HepG2 (cell line): ENCODE measurements around the gene ZCCHC18. TPM values are rescaled to one million over a fixed set of nuclear protein-coding genes. Genes with fewer than 3 reads are reported as not detected.
A peak's percentile ranks its signal among the peaks of the same experiment; 100 is the strongest.

Source experiments
- ATRX ChIP-seq: sonication (generic); formaldehyde crosslinking; IDR thresholded peaks from 2 replicates; pipeline ENCODE4 v1.4.0; 2020; ENCODE audit warnings: missing genetic modification reagents, borderline replicate concordance
- CTCF ChIP-seq: sonication (generic); formaldehyde crosslinking; IDR thresholded peaks from 2 replicates; pipeline ENCODE4 v1.5.0; 2020; ENCODE audit warnings: mild to moderate bottlenecking, missing genetic modification reagents, moderate library complexity
- DMAP1 ChIP-seq: IDR thresholded peaks from 2 replicates; pipeline ENCODE4 v1.6.1; 2016
- FOXJ3 ChIP-seq: sonication (generic); formaldehyde crosslinking; IDR thresholded peaks from 2 replicates; pipeline ENCODE4 v1.4.0; 2020; ENCODE audit warnings: missing genetic modification reagents, mild to moderate bottlenecking, borderline replicate concordance
- FOXP1 ChIP-seq, 2 experiments: fragments of 450-650 bp in 1 of 2; IDR thresholded peaks; 2 replicates each; pipeline ENCODE4 v1.6.1; 2017 to 2018; ENCODE audit warnings: antibody characterized with exemption in 1 of 2
- HMGXB4 ChIP-seq, 2 experiments: sonication (generic) in 1 of 2; formaldehyde crosslinking in 1 of 2; IDR thresholded peaks; 2 replicates each; pipeline versions ENCODE4 v1.4.0 to v1.6.1; 2018 to 2020; ENCODE audit warnings: missing genetic modification reagents in 2 of 2, borderline replicate concordance in 1 of 2, low read depth in 1 of 2, mild to moderate bottlenecking in 1 of 2, missing biosample characterization in 1 of 2
- NR2F6 ChIP-seq, 2 experiments: IDR thresholded peaks; 2 replicates each; pipeline ENCODE4 v1.6.1; 2016; ENCODE audit warnings: antibody characterized with exemption in 1 of 2, mild to moderate bottlenecking in 1 of 2
- SKI ChIP-seq: fragments of 450-650 bp; IDR thresholded peaks from one replicate; pipeline ENCODE4 v1.6.1; 2018; ENCODE audit warnings: mild to moderate bottlenecking; ENCODE audit not compliant: partially characterized antibody
- SP1 ChIP-seq, 2 experiments: fragments of 450-650 bp in 1 of 2; sonication (generic) in 1 of 2; formaldehyde crosslinking in 1 of 2; IDR thresholded peaks; 2 replicates each; pipeline versions ENCODE4 v1.4.0 to v1.6.1; 2016 to 2020; ENCODE audit warnings: missing genetic modification reagents in 1 of 2
- SPEN ChIP-seq: sonication (generic); formaldehyde crosslinking; IDR thresholded peaks from 2 replicates; pipeline ENCODE4 v1.5.1; 2020; ENCODE audit warnings: low read depth, mild to moderate bottlenecking, missing genetic modification reagents
- ZNF501 ChIP-seq: sonication (generic); formaldehyde crosslinking; IDR thresholded peaks from 2 replicates; pipeline ENCODE4 v1.5.1; 2020; ENCODE audit warnings: mild to moderate bottlenecking, moderate library complexity, missing genetic modification reagents
- ZSCAN21 ChIP-seq: sonication (generic); formaldehyde crosslinking; IDR thresholded peaks from 2 replicates; pipeline ENCODE4 v1.8.0; 2022; ENCODE audit warnings: mild to moderate bottlenecking, missing genetic modification reagents, moderate library complexity, borderline replicate concordance
- polyA plus RNA-seq, 8 experiments: library from polyadenylated mRNA; depleted of rRNA in 3 of 8; stranded (reverse) in 7 of 8; unstranded in 1 of 8; fragments of >200 nt; fragmentation: Illumina TruSeq in 4 of 8; extraction: Trizol in 4 of 8; gene quantifications; 2 replicates each; pipeline versions ENCODE4 v1.2.1 to v1.2.3, GENCODE V29; 2011 to 2016; ENCODE audit warnings: low read depth in 4 of 8, missing spikeins in 1 of 8, mixed read lengths in 1 of 8; ENCODE audit not compliant: insufficient read depth in 1 of 8
- total RNA-seq, 5 experiments: library from RNA; depleted of rRNA; stranded (reverse); fragments of >200 nt; fragmentation: Illumina TruSeq; extraction: Trizol; gene quantifications; 2 replicates each; pipeline ENCODE4 v1.2.3, GENCODE V29; 2016; ENCODE audit warnings: low read depth in 1 of 5
- TF ChIP-seq, protein P1 (sequence below), 2 experiments: sonication (generic) in 1 of 2; formaldehyde crosslinking in 1 of 2; IDR thresholded peaks; 2 replicates each; pipeline versions ENCODE4 v1.6.1 to v1.9.0; 2014 to 2022; ENCODE audit warnings: antibody characterized with exemption in 1 of 2, borderline replicate concordance in 1 of 2, inconsistent platforms in 1 of 2, low read depth in 1 of 2, missing genetic modification reagents in 1 of 2
- TF ChIP-seq, protein P2 (sequence below): sonication (generic); formaldehyde crosslinking; IDR thresholded peaks from 2 replicates; pipeline ENCODE4 v1.9.0; 2022; ENCODE audit warnings: missing genetic modification reagents, mild to moderate bottlenecking, borderline replicate concordance

The ZCCHC18 gene
- total and polyA plus RNA-seq, 2 of the 13 experiments (the other 11 are each of a cell fraction or from before 2014, with no cell fraction given): 0.18 to 0.33 TPM

DNA sequence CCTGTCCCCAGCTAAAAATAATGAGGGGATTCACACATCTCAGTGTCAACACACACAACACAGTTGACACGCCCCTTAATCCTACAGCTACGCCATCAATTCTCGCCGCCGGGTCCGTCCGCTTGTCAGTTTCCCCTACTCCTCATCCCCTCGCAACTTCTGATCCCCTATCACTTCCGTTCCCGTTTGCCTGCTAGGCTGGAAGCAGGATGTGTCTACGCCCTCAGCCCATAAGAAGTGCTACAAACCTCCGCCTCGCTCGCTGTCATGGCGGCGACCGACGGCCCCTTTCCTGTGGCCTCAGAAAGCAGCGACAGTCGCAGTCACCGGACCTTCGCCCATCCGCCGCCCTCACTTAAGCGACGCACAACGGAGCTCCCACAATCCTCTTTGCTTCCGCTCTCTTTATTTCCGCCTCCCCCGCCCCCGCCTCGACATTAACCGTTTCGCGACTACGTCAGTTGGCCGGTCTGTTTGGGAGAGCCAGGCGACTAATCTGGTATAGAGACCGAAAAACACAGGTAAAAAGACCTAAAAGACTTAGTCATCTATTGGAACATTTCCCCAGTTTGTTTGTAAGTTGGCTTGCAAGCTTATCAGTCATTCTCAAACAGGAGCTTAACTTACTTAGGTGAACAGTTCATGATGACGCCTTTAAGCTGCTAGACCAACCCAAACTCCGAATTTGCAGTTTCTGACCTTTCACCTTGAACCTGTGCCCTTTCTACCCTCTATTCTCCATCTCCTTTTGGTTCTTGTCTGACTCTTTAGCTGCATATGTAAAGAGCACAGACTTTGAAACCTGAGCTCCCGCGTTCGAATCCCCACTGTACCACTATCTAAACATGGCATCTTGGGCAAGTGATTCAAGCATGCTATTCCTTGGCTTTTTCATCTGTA, 44.6 kb downstream of the ZCCHC18 start, which contains the start of gene SLC25A53 (continued):
- TF ChIP-seq, protein P1, sequence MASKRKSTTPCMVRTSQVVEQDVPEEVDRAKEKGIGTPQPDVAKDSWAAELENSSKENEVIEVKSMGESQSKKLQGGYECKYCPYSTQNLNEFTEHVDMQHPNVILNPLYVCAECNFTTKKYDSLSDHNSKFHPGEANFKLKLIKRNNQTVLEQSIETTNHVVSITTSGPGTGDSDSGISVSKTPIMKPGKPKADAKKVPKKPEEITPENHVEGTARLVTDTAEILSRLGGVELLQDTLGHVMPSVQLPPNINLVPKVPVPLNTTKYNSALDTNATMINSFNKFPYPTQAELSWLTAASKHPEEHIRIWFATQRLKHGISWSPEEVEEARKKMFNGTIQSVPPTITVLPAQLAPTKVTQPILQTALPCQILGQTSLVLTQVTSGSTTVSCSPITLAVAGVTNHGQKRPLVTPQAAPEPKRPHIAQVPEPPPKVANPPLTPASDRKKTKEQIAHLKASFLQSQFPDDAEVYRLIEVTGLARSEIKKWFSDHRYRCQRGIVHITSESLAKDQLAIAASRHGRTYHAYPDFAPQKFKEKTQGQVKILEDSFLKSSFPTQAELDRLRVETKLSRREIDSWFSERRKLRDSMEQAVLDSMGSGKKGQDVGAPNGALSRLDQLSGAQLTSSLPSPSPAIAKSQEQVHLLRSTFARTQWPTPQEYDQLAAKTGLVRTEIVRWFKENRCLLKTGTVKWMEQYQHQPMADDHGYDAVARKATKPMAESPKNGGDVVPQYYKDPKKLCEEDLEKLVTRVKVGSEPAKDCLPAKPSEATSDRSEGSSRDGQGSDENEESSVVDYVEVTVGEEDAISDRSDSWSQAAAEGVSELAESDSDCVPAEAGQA (IDR thresholded peaks at IDR 0.05; ENCODE audit: low read depth): peak; percentile 80
- TF ChIP-seq, protein P1 (CRISPR knock-in tag; IDR thresholded peaks at IDR 0.05; ENCODE audit: borderline replicate concordance): no peak
- TF ChIP-seq HMGXB4 (CRISPR knock-in tag; IDR thresholded peaks at IDR 0.05; ENCODE audit: borderline replicate concordance in 1 of 2, low read depth in 1 of 2): peak in 1 of 2 experiments; percentile 45; a peak in 2 of 4 replicates
- 0 out of 2 replicates have a peak, but pooled peaks have one; percentile 56 for TF ChIP-seq ZSCAN21 (CRISPR knock-in tag)
- TF ChIP-seq CTCF (CRISPR knock-in tag): 0 out of 2 replicates have a peak, but pooled peaks have one; percentile 9
- peak; percentile 67 for TF ChIP-seq NR2F6 (IDR thresholded peaks at IDR 0.05)
- TF ChIP-seq NR2F6 (CRISPR knock-in tag; IDR thresholded peaks at IDR 0.05): 0 out of 2 replicates have a peak, but pooled peaks have one; percentile 22
- TF ChIP-seq ZNF501: 0 out of 2 replicates have a peak, but pooled peaks have one; percentile 16
- TF ChIP-seq, protein P2, sequence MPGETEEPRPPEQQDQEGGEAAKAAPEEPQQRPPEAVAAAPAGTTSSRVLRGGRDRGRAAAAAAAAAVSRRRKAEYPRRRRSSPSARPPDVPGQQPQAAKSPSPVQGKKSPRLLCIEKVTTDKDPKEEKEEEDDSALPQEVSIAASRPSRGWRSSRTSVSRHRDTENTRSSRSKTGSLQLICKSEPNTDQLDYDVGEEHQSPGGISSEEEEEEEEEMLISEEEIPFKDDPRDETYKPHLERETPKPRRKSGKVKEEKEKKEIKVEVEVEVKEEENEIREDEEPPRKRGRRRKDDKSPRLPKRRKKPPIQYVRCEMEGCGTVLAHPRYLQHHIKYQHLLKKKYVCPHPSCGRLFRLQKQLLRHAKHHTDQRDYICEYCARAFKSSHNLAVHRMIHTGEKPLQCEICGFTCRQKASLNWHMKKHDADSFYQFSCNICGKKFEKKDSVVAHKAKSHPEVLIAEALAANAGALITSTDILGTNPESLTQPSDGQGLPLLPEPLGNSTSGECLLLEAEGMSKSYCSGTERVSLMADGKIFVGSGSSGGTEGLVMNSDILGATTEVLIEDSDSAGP (CRISPR knock-in tag): peak; percentile 98
- no peak for TF ChIP-seq FOXJ3
- TF ChIP-seq SKI: peak; percentile 19
- TF ChIP-seq ATRX (CRISPR knock-in tag): no peak
- TF ChIP-seq FOXP1 (IDR thresholded peaks at IDR 0.05): no peak; the same call in 1 of the 2 replicates
- TF ChIP-seq FOXP1 (CRISPR knock-in tag; IDR thresholded peaks at IDR 0.05): no peak
- TF ChIP-seq SPEN: peak; percentile 72
- TF ChIP-seq SP1 (IDR thresholded peaks at IDR 0.05): no peak
- peak; percentile 53; the same call in 1 of the 2 replicates for TF ChIP-seq SP1 (CRISPR knock-in tag; IDR thresholded peaks at IDR 0.05)
- peak; percentile 56; the same call in 1 of the 2 replicates for TF ChIP-seq DMAP1
